Caco-2 (cell line): Measurements from ENCODE around the gene CDYL2. TPM values are rescaled to one million over a fixed set of nuclear protein-coding genes. Genes with fewer than 3 reads are reported as not detected.

Experiments used
- BruUV-seq: library from RNA; stranded (reverse); fragments of 400-500 nt; replicated peaks from 2 replicates; lab custom pipeline; 2021; lab: Mats Ljungman, UMichigan
- CTCF ChIA-PET: fragments of 300-600 bp; sonication (Branson Sonifier 250); formaldehyde crosslinking; loops from one replicate; lab custom pipeline; 2022; ENCODE audit warnings: antibody characterized with exemption; lab: Charles Lee
- POLR2A ChIA-PET: fragments of 300-600 bp; sonication (Branson Sonifier 250); formaldehyde crosslinking; loops from one replicate; lab custom pipeline; 2022; ENCODE audit warnings: antibody characterized with exemption; lab: Charles Lee
- DNase-seq, 2 experiments: peaks; one replicate each; pipeline versions ENCODE4 v3.0.0 to v3.0.0-alpha.2; 2020 to 2022
- H3K27me3 ChIP-seq: replicated peaks from 2 replicates; pipeline ENCODE4 v1.6.0; 2011; ENCODE audit warnings: low read length; ENCODE audit not compliant: control insufficient read depth, insufficient read depth
- H3K36me3 ChIP-seq: 2 replicates; pipeline ENCODE4 v1.5.1; 2011; ENCODE audit warnings: low read length; ENCODE audit not compliant: control insufficient read depth, insufficient read depth
- H3K4me1 ChIP-seq: fragments of 250-450 bp; sonication (Bioruptor Pico); 2 replicates; pipeline ENCODE4 v1.5.1; 2020; ENCODE audit warnings: mild to moderate bottlenecking
- H3K4me3 ChIP-seq: 2 replicates; pipeline ENCODE4 v1.5.1; 2011; ENCODE audit warnings: low read depth, mild to moderate bottlenecking, control low read depth, low read length
- H3K9me3 ChIP-seq: fragments of 250-450 bp; sonication (Bioruptor Pico); 2 replicates; pipeline ENCODE4 v1.5.1; 2020; ENCODE audit warnings: mild to moderate bottlenecking, moderate library complexity
- H3K27ac Mint-ChIP-seq: one replicate; pipeline ENCODE4 v1.8.0; 2022; ENCODE audit warnings: mixed read lengths; ENCODE audit not compliant: unreplicated experiment
- H3K27me3 Mint-ChIP-seq: one replicate; pipeline ENCODE4 v1.8.0; 2022; ENCODE audit warnings: mixed read lengths; ENCODE audit not compliant: insufficient read depth, unreplicated experiment
- H3K36me3 Mint-ChIP-seq: one replicate; pipeline ENCODE4 v1.8.0; 2022; ENCODE audit warnings: mild to moderate bottlenecking, mixed read lengths; ENCODE audit not compliant: insufficient read depth, unreplicated experiment
- H3K4me1 Mint-ChIP-seq: one replicate; pipeline ENCODE4 v1.8.0; 2022; ENCODE audit warnings: low read depth, mixed read lengths; ENCODE audit not compliant: unreplicated experiment
- H3K4me3 Mint-ChIP-seq: one replicate; pipeline ENCODE4 v1.8.0; 2022; ENCODE audit warnings: mild to moderate bottlenecking, moderate library complexity, mixed read lengths; ENCODE audit not compliant: unreplicated experiment
- H3K9me3 Mint-ChIP-seq: one replicate; pipeline ENCODE4 v1.8.0; 2022; ENCODE audit warnings: mixed read lengths; ENCODE audit not compliant: unreplicated experiment
- CTCF ChIP-seq, 2 experiments: fragments of 200-600 bp in 1 of 2; IDR thresholded peaks; 1 replicate in 1 of 2; 2 replicates in 1 of 2; pipeline versions ENCODE4 v1.5.1 to v1.8.0; 2011 to 2022; ENCODE audit warnings: antibody characterized with exemption in 1 of 2, control low read depth in 1 of 2, inconsistent platforms in 1 of 2, low read depth in 1 of 2, low read length in 1 of 2, mild to moderate bottlenecking in 1 of 2, moderate library complexity in 1 of 2; ENCODE audit not compliant: insufficient read depth in 1 of 2, severe bottlenecking in 1 of 2, unreplicated experiment in 1 of 2
- intact Hi-C: fragments of 100-400 bp; cut with micrococcal nuclease; formaldehyde crosslinking; loops from one replicate; pipeline ENCODE4 v1.10.0; 2022; ENCODE audit not compliant: unreplicated experiment
- total RNA-seq: library from RNA; stranded (reverse); gene quantifications from 2 replicates; pipeline ENCODE4 v1.2.3, GENCODE V29; 2022

CDYL2 gene
- total RNA-seq, 1 experiment from 2014 or later = 1.8 TPM

- no peaks in the 10 kb centered on the region for H3K4me1 ChIP-seq
- no peaks in the 10 kb centered on the region for H3K36me3 ChIP-seq
- Mint-ChIP-seq H3K9me3 (no peaks in the 10 kb centered on the region), H3K27ac (no peak overlapping the region), H3K4me1 (no peaks in the 10 kb centered on the region), H3K27me3 (peaks cover 3% of the 10 kb centered on the region), H3K36me3 (no peaks in the 10 kb centered on the region), H3K4me3 (no peak overlapping the region)
- H3K27me3 ChIP-seq = peaks cover 2% of the 10 kb centered on the region
- intact Hi-C loops = no loop called here
- ChIA-PET CTCF (no interaction called here), POLR2A (no interaction called here)
- no peaks in the 10 kb centered on the region for H3K9me3 ChIP-seq
- BruUV-seq = no TSS peak
- DNase-seq = no peak
- no peak overlapping the region for H3K4me3 ChIP-seq
- TF ChIP-seq CTCF (IDR thresholded peaks at IDR 0.05; ENCODE audit: insufficient read depth in 1 of 2, low read depth in 1 of 2, low read length in 1 of 2, severe bottlenecking in 1 of 2, unreplicated experiment in 1 of 2) = no peak
These were observed 217.9 kb downstream of the CDYL2 start for GRCh38 chr16:80586476-80586875.

GRCh38 chr16:80585764-80586163 lies 218.6 kb downstream of the CDYL2 start:
- POLR2A ChIA-PET = no interaction called here
- Histone ChIP-seq H3K27me3 (peaks cover 2% of the 10 kb centered on the region), H3K4me3 (no peak overlapping the region), H3K36me3 (no peaks in the 10 kb centered on the region), H3K9me3 (no peaks in the 10 kb centered on the region), H3K4me1 (no peaks in the 10 kb centered on the region)
- Mint-ChIP-seq H3K36me3 (no peaks in the 10 kb centered on the region), H3K27me3 (peaks cover 9% of the 10 kb centered on the region), H3K4me3 (no peak overlapping the region), H3K4me1 (no peaks in the 10 kb centered on the region), H3K27ac (no peak overlapping the region), H3K9me3 (no peaks in the 10 kb centered on the region)
- CTCF ChIA-PET = no interaction called here
- no TSS peak for BruUV-seq
- no peak for TF ChIP-seq CTCF (IDR thresholded peaks at IDR 0.05; ENCODE audit: insufficient read depth in 1 of 2, low read depth in 1 of 2, low read length in 1 of 2, severe bottlenecking in 1 of 2, unreplicated experiment in 1 of 2)
- intact Hi-C loops = no loop called here
- no peak for DNase-seq

GRCh38 chr16:80583466-80583865 lies 220.9 kb downstream of the CDYL2 start:
- Histone ChIP-seq H3K9me3 (0 out of 2 replicates have a peak, but pooled peaks cover 3% of the 10 kb centered on the region), H3K4me1 (no peaks in the 10 kb centered on the region), H3K27me3 (peaks cover 2% of the 10 kb centered on the region), H3K4me3 (no peak overlapping the region), H3K36me3 (no peaks in the 10 kb centered on the region)
- no peak overlapping the region for H3K27ac Mint-ChIP-seq
- no TSS peak for BruUV-seq
- H3K27me3 Mint-ChIP-seq = peaks cover 10% of the 10 kb centered on the region
- POLR2A ChIA-PET = no interaction called here
- H3K4me3 Mint-ChIP-seq = no peak overlapping the region
- CTCF ChIA-PET = no interaction called here
- no peak for TF ChIP-seq CTCF (IDR thresholded peaks at IDR 0.05; ENCODE audit: insufficient read depth in 1 of 2, low read depth in 1 of 2, low read length in 1 of 2, severe bottlenecking in 1 of 2, unreplicated experiment in 1 of 2)
- no peak for DNase-seq
- H3K9me3 Mint-ChIP-seq = no peaks in the 10 kb centered on the region
- no peaks in the 10 kb centered on the region for H3K36me3 Mint-ChIP-seq
- intact Hi-C loops = no loop called here
- H3K4me1 Mint-ChIP-seq = no peaks in the 10 kb centered on the region
